Endodermal cell (in vitro differentiated cells): Measurements from ENCODE around the gene SLC47A2. TPM values are rescaled to one million over a fixed set of nuclear protein-coding genes. Genes with fewer than 3 reads are reported as not detected.

Source experiments
- DNase-seq: peaks from one replicate; pipeline ENCODE4 v3.0.0-alpha.2; 2017
- H3K27ac ChIP-seq: 2 replicates; pipeline ENCODE4 v1.5.1; 2013; ENCODE audit warnings: mild to moderate bottlenecking, low read depth, low read length, moderate library complexity
- H3K27me3 ChIP-seq: 2 replicates; pipeline ENCODE4 v1.6.1; 2013; ENCODE audit warnings: mild to moderate bottlenecking, low read length, moderate library complexity; ENCODE audit not compliant: insufficient read depth, control insufficient read depth, poor library complexity, severe bottlenecking
- H3K36me3 ChIP-seq: 2 replicates; pipeline ENCODE4 v1.7.0; 2013; ENCODE audit warnings: mild to moderate bottlenecking, low read length, moderate library complexity; ENCODE audit not compliant: control insufficient read depth, insufficient read depth
- H3K4me1 ChIP-seq: one replicate; pipeline ENCODE4 v1.7.0; 2013; ENCODE audit warnings: low read length; ENCODE audit not compliant: control insufficient read depth, insufficient read depth
- H3K4me3 ChIP-seq: 2 replicates; pipeline ENCODE4 v1.5.1; 2013; ENCODE audit warnings: mild to moderate bottlenecking, low read length, moderate library complexity
- H3K9ac ChIP-seq: 2 replicates; pipeline ENCODE4 v1.6.1; 2013; ENCODE audit warnings: mild to moderate bottlenecking, low read length, moderate library complexity; ENCODE audit not compliant: poor library complexity, severe bottlenecking; ENCODE audit errors: extremely low read depth
- H3K9me3 ChIP-seq: 2 replicates; pipeline ENCODE4 v1.6.1; 2013; ENCODE audit warnings: mild to moderate bottlenecking, low read length, moderate library complexity; ENCODE audit not compliant: control insufficient read depth
- H3K27ac Mint-ChIP-seq: 2 replicates; pipeline ENCODE4 v1.8.0; 2020; ENCODE audit warnings: mixed read lengths
- H3K27me3 Mint-ChIP-seq: 2 replicates; pipeline ENCODE4 v1.8.0; 2021; ENCODE audit warnings: mild to moderate bottlenecking, mixed read lengths; ENCODE audit not compliant: insufficient read depth
- H3K36me3 Mint-ChIP-seq: 2 replicates; pipeline ENCODE4 v1.8.0; 2020; ENCODE audit warnings: low read depth, mixed read lengths
- H3K4me1 Mint-ChIP-seq: 2 replicates; pipeline ENCODE4 v1.8.0; 2020; ENCODE audit warnings: mixed read lengths
- H3K4me3 Mint-ChIP-seq: 2 replicates; pipeline ENCODE4 v1.8.0; 2020; ENCODE audit warnings: mild to moderate bottlenecking, moderate library complexity, mixed read lengths
- H3K9me3 Mint-ChIP-seq: 2 replicates; pipeline ENCODE4 v1.8.0; 2020; ENCODE audit warnings: mild to moderate bottlenecking, mixed read lengths
- CTCF ChIP-seq: fragments of 200-600 bp; sonication (generic); conservative IDR thresholded peaks from 2 replicates; pipeline ENCODE4 v1.5.0; 2021; ENCODE audit warnings: antibody characterized with exemption, mild to moderate bottlenecking
- WGBS, 2 experiments: methylation state at CpG; one replicate each; pipeline versions ENCODE4 v1.1.5 to v1.1.7; 2013; ENCODE audit warnings: missing lambda C conversion rate in 2 of 2, mixed read lengths in 1 of 2; ENCODE audit not compliant: insufficient coverage in 1 of 2, insufficient read length in 1 of 2; 5-methylcytosine and 5-hydroxymethylcytosine counted together
- total RNA-seq, 2 donors: library from RNA; stranded (reverse); fragmentation: NEBNext Ultra II Directional in 1 of 2; extraction: Animal tissue kit (Norgen Biotek cat#: 25700) in 1 of 2; gene quantifications; 2 replicates in 1 of 2; 3 replicates in 1 of 2; pipeline ENCODE4 v1.2.1, GENCODE V29; 2021

SLC47A2 gene
- total RNA-seq, 2 donors from 2014 or later = not detected

- Histone ChIP-seq H3K27me3 (no peaks in the 10 kb centered on the region), H3K36me3 (no peaks in the 10 kb centered on the region), H3K9ac (no peak overlapping the region), H3K4me3 (no peak overlapping the region), H3K4me1 (no peaks in the 10 kb centered on the region), H3K9me3 (no peaks in the 10 kb centered on the region), H3K27ac (no peak overlapping the region)
- Mint-ChIP-seq H3K27me3 (no peaks in the 10 kb centered on the region), H3K4me3 (no peak overlapping the region), H3K27ac (no peak overlapping the region), H3K36me3 (no peaks in the 10 kb centered on the region), H3K4me1 (peaks cover 3% of the 10 kb centered on the region), H3K9me3 (no peaks in the 10 kb centered on the region)
- peak; percentile 45 for DNase-seq
- TF ChIP-seq CTCF = no peak
- 83 to 84% methylated on average over 6 to 10 of the region's 12 CpGs for WGBS, 2 experiments
Observed at GRCh38 chr17:19712436-19713004, 3.9 kb downstream of the SLC47A2 start.

- no peak for TF ChIP-seq CTCF
- Histone ChIP-seq H3K4me1 (no peaks in the 10 kb centered on the region), H3K36me3 (no peaks in the 10 kb centered on the region), H3K9ac (no peak overlapping the region), H3K27ac (no peak overlapping the region), H3K4me3 (no peak overlapping the region), H3K27me3 (no peaks in the 10 kb centered on the region), H3K9me3 (no peaks in the 10 kb centered on the region)
- Mint-ChIP-seq H3K9me3 (no peaks in the 10 kb centered on the region), H3K36me3 (no peaks in the 10 kb centered on the region), H3K4me1 (peaks cover 5% of the 10 kb centered on the region), H3K27ac (no peak overlapping the region), H3K4me3 (no peak overlapping the region), H3K27me3 (no peaks in the 10 kb centered on the region)
- peak; percentile 41 for DNase-seq
- 88 to 95% methylated on average over 2 to 3 of the region's 3 CpGs for WGBS, 2 experiments
Observed at GRCh38 chr17:19709841-19710240, 6.5 kb downstream of the SLC47A2 start.

GRCh38 chr17:19708431-19709175 is 7.8 kb downstream of the SLC47A2 start:
- H3K4me3 Mint-ChIP-seq = no peak overlapping the region
- DNase-seq = peak; percentile 35
- no peak overlapping the region for H3K27ac ChIP-seq
- H3K27me3 ChIP-seq = no peaks in the 10 kb centered on the region
- no peaks in the 10 kb centered on the region for H3K27me3 Mint-ChIP-seq
- no peaks in the 10 kb centered on the region for H3K36me3 ChIP-seq
- H3K9ac ChIP-seq = no peak overlapping the region
- no peaks in the 10 kb centered on the region for H3K36me3 Mint-ChIP-seq
- peaks cover 8% of the 10 kb centered on the region for H3K4me1 ChIP-seq
- 86 to 97% methylated on average over 2 to 6 of the region's 6 CpGs for WGBS, 2 experiments
- H3K4me3 ChIP-seq = no peak overlapping the region
- peaks cover 14% of the 10 kb centered on the region for H3K4me1 Mint-ChIP-seq
- no peaks in the 10 kb centered on the region for H3K9me3 ChIP-seq
- no peak overlapping the region for H3K27ac Mint-ChIP-seq
- no peak for TF ChIP-seq CTCF
- H3K9me3 Mint-ChIP-seq = no peaks in the 10 kb centered on the region
